Hematopoietic multipotent progenitor cell treated with erythropoietin and hydrocortisone succinate and interleukin-3 and kit ligand, for 15 days (in vitro differentiated cells): ENCODE results near the gene HECTD4.
"Not testable (repeated sequence)": the region's sequence is repeated elsewhere in the genome, so short reads cannot be mapped to it uniquely, and the experiment has no call there.

Experiments
- DNase-seq: peaks from one replicate; pipeline ENCODE4 v3.0.0-alpha.2; 2015; ENCODE audit warnings: low spot score

HECTD4 gene

GRCh38 chr12:112116232-112117060 is 265.8 kb downstream of the HECTD4 start:
- DNase-seq, result peak; percentile 66

- DNase-seq, result no peak
These were observed 266.8 kb downstream of the HECTD4 start for GRCh38 chr12:112115259-112116045.

- no peak for DNase-seq
These were observed 269.7 kb downstream of the HECTD4 start for GRCh38 chr12:112112409-112113133.

- DNase-seq, result no peak
These were observed 270.3 kb downstream of the HECTD4 start for GRCh38 chr12:112111931-112112330.

- DNase-seq, result not testable (repeated sequence)
These were observed 271.2 kb downstream of the HECTD4 start for GRCh38 chr12:112110787-112111662.
